GM19328 (cell line): ENCODE results near the gene USP33.
"Not testable (repeated sequence)": the region's sequence is repeated elsewhere in the genome, so short reads cannot be mapped to it uniquely, and the experiment has no call there.

Source experiments
- ATAC-seq: cut with Tn5 transposase; IDR thresholded peaks from one replicate; pipeline ENCODE4 v1.9.1; 2021; ENCODE audit warnings: mild to moderate bottlenecking, moderate library complexity; ENCODE audit not compliant: unreplicated experiment

USP33 gene

DNA sequence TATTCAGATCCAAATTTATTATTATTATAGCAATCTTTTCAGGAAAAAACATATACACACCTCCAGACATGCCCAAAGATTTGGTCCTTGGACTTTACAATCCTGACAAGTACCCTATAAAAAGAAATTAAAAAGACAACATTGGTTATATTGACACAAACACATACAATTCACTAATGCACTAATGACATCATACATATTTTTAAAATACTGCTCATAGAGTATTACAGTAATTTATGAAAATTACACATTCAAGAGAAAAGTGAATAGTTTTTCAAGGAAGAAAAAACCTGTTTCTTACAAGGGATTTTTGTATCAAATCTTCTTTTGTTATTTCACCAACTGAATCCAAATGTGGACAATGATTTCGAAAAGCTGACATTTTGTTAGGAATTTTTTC lies 18.3 kb downstream of the USP33 start:
- no peak for ATAC-seq

DNA sequence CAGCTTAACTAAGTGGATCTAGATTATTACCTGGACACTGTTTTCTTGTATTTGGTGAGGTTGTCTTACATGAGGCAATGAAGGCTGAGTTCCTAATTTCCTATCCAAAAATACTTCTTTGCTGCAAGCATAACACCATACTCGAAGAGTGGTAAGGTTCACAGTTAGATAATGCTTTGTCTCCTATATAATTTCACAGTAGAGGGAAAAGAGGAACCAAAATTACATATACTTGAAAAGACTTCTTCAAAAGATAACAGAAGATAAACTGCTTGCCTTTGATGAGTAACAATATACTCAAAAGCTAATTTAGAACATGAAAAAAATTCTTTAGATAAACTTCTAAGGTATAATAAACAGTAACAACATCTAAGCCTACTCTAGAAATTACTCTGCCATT lies 20.4 kb downstream of the USP33 start:
- ATAC-seq = no peak

DNA sequence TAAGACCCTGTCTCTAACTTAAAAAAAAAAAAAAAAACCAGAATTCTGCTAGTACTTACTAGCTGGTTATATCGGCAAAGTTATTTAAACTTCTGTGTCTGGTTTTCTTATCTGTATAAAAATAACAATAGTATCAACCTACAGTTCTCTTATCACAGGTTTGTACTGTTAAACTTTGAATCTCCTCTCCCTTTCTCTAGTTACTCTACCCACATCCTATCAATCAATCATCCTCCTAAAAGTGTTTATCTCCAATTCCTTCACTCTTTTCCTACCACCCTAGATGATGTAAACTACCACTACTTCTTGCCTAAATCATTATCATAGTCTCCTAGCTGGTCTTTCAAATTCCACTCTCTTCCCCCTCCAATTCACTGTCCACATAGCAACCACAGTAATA lies 27.6 kb downstream of the USP33 start:
- ATAC-seq = no peak

DNA sequence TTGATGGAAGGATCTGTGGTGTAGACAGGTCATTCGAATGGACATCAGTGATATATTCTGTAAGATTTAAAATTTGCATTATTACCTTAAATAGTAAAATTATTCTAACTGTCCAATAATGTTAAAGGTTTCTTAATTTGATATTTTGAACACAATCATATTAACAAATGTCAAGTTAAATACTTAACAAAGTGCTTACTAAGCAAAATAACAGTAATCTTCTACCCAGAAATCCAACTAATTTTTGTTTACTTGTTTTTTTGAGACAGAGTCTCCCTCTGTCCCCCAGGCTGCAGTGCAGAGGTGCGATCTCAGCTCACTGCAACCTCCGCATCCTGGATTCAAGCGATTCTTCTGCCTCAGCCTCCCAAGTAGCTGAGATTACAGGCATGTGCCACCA lies 33.9 kb downstream of the USP33 start:
- no peak for ATAC-seq

DNA sequence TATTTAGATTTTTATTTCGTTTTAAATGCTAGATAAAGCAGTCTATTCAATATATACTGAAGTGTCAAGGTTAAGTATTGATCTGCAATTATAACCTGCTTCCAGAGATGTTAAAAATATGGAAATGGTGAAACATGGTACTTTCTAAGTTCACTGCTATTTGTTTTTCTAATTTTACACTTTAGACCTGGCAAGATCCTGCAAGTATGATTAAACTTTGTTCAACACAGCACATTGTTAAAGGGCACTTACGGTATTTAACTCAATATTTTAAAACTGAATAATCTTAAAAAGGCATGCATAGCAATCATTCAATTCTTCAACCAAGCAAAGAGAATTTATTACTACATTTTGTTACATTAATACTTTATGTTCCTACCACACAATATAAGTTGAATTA lies 41.5 kb downstream of the USP33 start:
- no peak for ATAC-seq

DNA sequence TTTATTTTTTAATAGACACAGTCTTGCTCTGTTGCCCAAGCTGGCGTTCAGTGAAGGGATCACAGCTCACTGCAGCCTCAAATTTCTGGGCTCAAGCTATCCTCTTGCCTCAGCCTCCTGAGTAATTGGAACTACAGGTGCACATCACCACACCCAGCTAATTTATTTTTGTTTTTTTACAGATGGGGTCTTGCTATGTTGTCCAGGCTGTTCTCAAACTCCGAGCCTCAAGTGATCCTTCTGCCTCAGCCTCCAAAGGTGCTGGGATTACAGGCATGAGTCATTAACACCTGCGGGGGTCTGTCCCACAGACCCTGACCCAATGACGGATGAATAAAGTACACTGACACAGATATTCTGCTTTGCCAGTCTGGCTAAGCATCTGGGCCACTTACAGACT lies 43.6 kb downstream of the USP33 start:
- ATAC-seq = no peak

DNA sequence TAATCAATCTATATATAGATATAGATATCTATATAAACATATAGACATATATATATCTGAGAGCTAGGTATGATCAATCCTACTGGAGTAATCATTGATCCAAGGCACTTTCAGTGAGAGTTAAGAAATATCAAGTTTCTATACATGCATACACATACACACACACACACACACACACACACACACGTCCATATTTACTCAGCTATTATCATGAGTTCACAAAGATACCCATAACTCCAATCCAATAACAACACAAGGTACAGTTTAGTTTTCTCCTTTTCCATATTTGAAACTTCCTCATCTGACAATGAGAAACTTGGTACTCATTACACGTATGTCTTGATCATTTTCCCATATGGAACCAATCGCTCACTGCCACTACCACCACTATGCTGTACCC lies 49.9 kb downstream of the USP33 start:
- ATAC-seq = no peak

DNA sequence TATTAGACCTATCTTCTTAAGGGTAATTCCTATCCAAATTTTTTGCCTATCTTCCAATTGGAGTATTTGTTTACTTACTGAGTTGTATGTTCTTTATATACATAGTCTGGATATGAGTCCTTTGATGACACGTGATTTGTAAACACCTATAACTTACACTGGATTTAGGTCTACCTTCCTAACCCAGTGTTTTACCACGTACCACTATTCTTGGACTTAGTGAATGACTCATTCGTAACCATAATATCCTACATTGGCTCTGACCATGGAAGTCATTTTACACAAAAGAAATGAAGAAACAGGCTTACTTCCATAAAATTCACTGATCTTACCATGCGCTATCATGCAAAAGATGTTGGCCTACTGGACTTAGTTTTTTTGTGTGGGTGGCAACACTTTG lies 53.3 kb downstream of the USP33 start:
- no peak for ATAC-seq

DNA sequence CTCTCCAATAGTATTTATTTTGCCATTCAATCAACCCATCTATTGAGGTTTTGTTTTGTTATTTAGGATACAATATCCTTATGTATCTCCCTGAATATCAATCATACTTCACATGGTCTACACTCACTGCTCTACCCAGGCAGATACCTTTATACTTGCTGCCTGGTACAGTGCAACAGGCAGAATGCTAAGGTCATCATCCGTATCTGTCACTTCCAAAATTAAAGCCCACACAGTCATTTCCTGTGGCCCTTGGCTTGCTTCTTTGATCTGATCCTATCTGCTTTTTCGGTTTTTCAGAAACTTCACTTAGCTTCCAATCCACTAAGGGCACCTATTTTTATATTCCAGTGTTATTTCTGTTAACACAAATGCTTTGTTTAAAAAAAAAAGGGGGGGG lies 54.9 kb downstream of the USP33 start:
- no peak for ATAC-seq

DNA sequence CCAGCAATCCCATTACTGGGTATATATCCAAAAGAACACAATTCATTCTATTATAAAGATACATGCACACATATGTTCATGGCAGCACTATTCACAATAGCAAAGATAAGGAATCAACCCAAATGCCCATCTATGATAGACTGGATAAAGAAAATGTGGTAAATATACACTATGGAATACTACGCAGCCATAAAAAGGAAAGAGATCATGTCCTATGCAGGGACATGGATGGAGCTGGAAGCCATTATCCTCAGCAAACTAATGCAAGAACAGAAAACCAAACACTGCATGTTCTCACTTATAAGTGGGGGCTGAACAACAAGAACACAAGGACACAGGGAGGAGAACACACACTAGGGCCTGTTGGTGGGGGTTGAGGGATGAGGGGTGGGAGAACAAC lies 60.0 kb downstream of the USP33 start:
- not testable (repeated sequence) for ATAC-seq

DNA sequence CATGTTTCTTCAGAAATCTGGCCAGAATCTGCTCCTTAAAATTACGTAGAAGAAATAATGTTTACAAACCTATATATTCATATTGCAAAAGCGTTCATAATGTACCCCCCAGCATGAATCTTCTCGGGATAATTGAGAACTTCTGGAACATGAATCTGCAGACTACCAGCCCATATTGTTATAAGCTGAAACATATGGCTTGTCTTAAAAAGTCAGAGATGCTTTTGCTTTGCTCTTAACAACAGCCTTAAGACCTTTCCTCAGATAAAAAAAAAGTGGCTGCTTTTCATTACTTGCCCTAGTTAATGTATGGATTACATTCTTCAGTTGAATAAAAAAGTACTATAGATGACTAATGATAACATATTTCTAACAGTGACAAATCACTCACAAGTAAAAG lies 62.2 kb downstream of the USP33 start:
- no peak for ATAC-seq

DNA sequence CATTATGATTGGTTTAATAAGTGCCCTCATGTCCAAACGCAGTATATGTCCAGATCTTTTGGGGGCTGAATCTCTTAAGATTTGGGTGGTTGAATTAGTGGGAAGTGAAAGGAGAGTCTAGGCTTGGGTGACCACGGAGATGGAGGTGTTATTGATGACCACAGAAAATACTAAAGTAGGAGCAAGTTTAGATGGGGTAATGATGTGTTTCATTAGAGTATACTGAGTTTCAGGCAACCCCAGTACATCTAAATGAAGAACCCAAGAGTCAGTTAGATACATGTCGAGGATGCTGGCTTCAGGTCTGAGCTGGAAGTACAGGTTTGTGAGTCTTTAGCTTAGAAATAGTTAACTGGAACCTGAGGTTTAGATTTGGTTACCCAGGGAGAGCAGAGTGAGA lies 70.7 kb downstream of the USP33 start:
- ATAC-seq = no peak

DNA sequence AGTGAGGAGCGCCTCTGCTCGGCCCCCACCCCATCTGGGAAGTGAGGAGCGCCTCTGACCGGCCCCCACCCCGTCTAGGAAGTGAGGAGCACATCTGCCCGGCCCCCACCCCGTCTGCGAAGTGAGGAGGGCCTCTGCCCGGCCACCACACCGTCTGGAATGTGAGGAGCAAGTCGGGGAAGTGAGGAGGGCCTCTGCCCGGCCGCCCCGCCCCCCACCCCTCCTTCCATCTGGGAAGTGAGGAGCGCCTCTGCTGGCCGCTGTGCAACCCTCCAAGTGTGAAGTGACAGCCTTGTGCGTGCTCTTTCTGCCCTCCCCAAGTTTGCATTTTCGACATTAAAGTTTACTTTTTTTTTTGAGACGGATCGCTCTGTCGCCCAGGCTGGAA lies 72.1 kb downstream of the USP33 start:
- no peak for ATAC-seq

DNA sequence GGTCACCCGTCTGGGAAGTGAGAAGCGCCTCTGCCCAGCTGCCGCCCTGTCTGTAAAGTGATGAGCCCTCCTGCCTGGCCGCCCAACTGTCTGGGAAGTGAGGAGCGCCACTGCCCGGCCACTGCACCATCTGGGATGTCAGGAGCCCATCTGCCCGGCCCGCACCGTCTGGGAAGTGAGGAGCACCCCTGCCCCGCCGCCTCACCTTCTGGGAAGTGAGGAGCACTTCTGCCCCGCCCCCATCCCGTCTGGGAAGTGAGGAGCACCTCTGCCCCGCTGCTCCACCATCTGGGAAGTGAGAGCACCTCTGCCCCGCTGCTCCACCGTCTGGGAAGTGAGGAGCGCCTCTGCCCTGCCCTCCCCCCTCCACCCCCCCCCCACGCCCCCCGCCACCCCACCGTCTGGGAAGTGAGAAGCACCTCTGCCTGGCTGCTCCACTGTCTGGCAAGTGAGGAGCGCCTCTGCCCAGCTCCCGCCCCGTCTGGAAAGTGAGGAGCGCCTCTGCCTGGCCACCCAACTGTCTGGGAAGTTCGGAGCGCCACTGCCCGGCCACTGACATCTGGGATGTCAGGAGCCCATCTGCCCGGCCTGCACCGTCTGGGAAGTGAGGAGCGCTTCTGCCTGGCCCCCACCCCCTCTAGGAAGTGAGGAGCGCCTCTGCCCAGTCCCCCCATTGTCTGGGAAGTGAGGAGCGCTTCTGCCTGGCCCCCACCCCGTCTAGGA lies 72.7 kb downstream of the USP33 start:
- no peak for ATAC-seq

DNA sequence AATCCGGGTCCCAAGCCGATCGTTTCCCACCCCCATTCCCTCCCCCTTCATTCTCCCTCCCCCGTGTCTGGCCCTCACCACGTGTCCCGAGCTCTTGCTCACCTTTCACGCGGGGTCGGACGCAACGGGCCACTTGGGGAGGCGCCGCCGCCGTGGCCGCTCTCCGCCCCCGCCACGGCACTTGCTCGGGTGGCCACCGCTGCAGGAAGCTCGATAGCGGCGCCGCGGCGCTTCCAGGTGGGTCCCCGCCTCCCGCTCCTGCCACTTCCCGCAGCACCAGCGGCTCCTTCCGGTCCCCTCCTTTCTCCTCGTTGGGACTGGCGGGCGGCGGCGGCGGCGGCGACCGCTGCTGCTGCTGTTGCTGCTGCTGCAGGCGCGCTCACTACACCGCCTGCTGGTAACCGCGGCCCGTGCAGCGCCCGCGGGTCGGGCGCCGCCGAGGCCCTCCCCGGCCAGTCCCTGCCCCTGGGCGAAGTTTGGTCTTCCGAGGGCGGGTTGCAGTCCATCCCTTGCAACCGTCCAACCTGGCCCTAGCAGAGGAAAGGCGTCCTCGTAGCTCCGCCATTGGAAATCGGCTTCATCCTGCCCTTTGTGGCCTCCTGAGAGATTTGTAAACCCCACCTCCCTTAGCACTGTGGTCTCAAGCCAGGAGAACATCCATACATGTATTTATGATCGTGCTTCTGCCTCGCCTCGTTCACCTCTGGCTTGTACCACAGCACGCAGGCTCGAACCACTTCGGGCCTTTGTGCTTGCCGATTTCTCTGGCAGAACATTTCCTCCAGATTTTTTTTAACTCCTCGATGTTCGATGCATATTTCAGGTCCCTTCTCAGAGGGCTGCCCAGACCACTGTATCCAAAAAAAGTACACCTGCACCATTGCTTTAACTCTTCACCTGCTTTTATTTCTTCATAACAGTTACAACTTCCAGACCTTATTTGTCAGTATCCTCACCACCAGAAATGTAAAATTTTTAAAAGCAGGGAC lies 76.2 kb downstream of the USP33 start:
- ATAC-seq = peak; percentile 75

DNA sequence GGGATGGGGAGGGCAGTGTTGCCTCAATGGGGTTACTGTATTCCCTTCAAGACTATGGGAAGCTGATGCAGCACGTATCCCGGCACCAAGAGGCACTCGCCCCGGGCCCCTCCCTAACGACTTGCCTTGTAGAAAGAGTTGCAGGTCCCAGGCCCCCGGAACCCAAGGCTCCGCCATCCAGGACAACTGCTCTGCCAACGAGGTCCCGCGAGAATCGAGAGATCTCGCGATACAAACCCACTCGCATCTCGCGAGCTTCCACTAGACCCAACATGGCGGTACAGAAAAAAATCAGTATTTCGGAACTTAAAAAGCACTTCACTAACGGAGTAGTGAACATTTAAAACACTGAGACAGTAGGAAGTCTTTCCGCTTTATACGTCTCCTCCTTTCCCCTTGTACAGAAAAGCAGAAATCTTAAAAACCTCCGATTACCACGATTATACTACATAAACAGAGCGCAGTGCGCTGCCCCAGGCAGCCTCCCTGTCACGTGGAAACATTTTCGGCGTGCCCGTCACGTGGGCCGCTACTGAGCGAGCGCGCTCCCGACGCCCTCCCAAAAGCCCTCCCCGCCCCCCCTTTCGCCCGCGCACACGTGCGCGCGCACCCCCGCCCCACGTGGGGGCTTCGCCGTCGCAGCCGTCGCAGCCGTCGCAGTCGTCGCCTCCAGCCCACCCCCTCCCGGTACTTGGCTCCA lies 77.0 kb downstream of the USP33 start, which contains the start of gene ZZZ3:
Gene ZZZ3 (minus strand): TSS at position 199 of the 700 bp plus-strand sequence. CDS start 49,304 bp downstream, outside the sequence.
- peak; percentile 57 for ATAC-seq

DNA sequence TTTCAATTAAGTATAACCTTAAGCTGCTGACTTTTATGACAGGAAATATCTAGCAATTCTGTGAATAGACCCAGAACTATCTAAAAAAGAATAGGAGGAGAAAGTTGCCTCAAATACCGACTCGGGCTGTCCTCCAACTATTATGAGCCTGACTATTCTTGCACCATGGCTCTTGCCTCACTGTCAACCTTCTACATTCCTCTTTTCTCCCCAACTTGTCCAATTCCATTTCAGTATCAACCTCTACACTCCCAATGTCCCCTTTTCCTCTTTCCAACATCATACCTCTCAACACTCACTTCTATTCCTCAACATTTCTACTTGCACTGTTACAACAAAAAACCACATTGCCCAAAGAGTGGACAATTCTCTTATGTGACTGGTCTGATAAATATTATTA lies 79.5 kb downstream of the USP33 start:
- ATAC-seq = no peak

DNA sequence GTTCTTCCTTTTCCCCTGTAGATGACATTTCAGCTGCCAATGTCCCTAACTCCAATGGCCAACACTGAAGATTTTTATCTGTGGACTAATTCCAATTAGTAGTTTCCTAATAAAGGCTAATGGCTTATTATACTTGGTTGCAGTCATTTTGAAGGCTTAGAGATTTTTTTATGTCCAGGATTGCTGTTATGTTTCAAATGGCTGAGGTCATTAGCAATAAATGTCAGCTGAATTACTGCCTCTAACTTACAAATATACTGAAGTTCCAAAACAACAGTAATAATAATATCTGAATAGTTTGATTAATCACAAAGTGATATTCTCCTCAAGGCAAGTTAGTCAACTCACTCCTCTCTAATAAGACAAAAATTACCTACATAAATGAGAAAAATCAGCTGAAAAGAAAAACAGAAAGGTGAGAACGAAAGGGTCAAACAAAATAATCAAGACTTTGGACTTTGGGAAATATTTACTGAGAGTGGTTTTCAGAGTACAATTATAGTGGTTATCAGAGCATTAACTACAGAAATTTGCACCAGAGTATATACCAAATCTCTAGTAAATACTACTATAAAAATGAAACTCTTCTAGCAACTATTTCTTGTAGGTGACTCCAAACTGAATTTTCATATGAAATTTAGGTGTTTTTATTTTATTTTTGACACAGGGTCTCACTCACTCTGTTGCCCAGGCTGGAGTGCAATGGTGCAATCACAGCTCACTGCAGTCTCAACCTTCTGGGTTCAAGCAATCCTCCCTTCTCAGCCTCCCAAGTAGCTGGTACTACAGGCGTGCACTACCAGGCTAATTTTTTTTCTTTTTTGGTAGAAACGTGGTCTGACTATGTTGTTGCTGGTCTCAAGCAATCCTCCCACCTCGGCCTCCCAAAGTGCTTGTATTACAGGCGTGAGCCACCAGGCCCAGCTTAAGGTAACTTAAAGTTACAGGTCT lies 80.7 kb downstream of the USP33 start:
- ATAC-seq = no peak

DNA sequence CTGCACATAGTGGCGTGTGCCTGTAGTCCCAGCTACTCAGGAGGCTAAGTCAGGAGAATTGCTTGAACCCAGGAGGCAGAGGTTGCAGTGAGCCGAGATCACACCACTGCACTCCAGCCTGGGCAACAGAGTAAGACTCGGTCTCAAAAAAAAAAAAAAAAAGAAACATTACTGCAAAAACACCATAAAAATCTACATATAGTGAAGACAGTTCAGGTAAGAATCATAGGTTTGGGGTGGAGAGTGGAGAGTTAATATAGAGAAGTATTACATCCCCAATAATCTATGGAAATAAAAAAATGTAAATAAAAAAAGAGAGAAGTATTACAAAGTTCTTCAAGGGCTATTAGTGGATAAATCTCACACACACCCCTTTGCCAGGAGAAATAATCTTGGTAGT lies 84.8 kb downstream of the USP33 start:
- not testable (repeated sequence) for ATAC-seq

DNA sequence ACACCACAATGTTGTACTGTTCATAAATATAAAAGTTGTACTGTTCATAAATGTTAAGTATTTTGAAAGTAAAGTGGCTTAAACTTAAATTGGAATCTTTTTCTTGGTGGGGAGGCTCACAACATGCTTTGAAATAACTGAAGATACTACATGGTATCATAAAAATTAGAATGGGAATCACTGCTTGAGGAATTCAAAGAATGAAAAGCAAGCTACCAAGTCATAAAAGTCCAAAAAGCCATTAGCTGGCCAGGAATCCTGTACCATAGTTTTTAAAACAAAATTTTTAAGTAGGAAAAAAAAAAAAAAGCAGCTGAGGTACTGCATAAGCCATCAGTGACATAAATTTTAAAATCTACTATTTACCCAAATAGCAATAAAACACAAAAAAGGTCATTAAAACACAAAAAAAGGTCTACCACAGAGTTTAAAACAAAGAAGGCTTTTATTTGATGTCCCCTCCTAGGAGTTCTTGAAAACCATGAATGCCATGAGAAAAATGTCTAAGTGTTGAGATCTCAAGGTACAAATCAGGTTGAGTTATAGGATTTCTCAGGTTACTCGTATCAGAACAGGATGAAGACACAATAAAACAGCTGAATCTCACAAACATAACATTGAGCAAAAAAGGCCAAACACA lies 85.8 kb downstream of the USP33 start:
- ATAC-seq = no peak
